HepG2 (cell line): ENCODE data around the gene ZNF324B. TPM values are rescaled to one million over a fixed set of nuclear protein-coding genes. Genes with fewer than 3 reads are reported as not detected.

Source experiments
- ATAC-seq: fragments of 200-7000 bp; cut with Tn5 transposase; 3 replicates; pipeline ENCODE4 v1.9.1; 2020; ENCODE audit warnings: mild to moderate bottlenecking, moderate library complexity
- BruUV-seq: library from RNA; stranded (reverse); fragments of 400-500 nt; replicated peaks from 2 replicates; lab custom pipeline; 2021; lab: Mats Ljungman, UMichigan
- CTCF ChIA-PET: fragments of 300-600 bp; formaldehyde crosslinking; extraction: SDS; loops from one replicate; lab custom pipeline; 2021; ENCODE audit warnings: low total read pairs, inconsistent platforms, low intra/inter-chr PET ratio; lab: Yijun Ruan, JAX
- POLR2A ChIA-PET: fragments of 350-600 bp; sonication (Branson Sonifier 250); formaldehyde crosslinking; loops from one replicate; lab custom pipeline; 2020; ENCODE audit warnings: antibody characterized with exemption, inconsistent platforms; lab: Yijun Ruan, JAX
- DNase-seq: peaks from one replicate; pipeline ENCODE4 v3.0.0-alpha.2; 2015; ENCODE audit warnings: low spot score
- FAIRE-seq: peaks from 3 replicates; lab custom pipeline; 2011; peaks lifted over from hg19 to GRCh38; lab: Jason Lieb, UNC
- H2AFZ ChIP-seq: one replicate; pipeline ENCODE4 v1.6.1; 2011; ENCODE audit warnings: low read length, inconsistent platforms
- H3K27ac ChIP-seq: fragments of 300-600 bp; 3 replicates; pipeline ENCODE4 v1.8.0; 2011; ENCODE audit warnings: mixed run types, mild to moderate bottlenecking, mixed read lengths, low read length, inconsistent platforms; ENCODE audit not compliant: insufficient read depth; ENCODE audit errors: extremely low read length
- H3K27me3 ChIP-seq, 2 experiments: fragments of 200-600 bp in 1 of 2; 2 replicates in 1 of 2; 3 replicates in 1 of 2; pipeline versions ENCODE4 v1.6.0 to v1.8.0; 2011; ENCODE audit warnings: low read length in 2 of 2, mild to moderate bottlenecking in 2 of 2, moderate library complexity in 2 of 2, inconsistent platforms in 1 of 2; ENCODE audit not compliant: insufficient read depth in 2 of 2, control insufficient read depth in 1 of 2
- H3K36me3 ChIP-seq, 2 experiments: fragments of 200-600 bp in 1 of 2; replicated peaks in 1 of 2; 2 replicates in 1 of 2; 3 replicates in 1 of 2; pipeline versions ENCODE4 v1.5.1 to v1.8.0; 2011; ENCODE audit warnings: low read length in 2 of 2, inconsistent platforms in 1 of 2; ENCODE audit not compliant: insufficient read depth in 2 of 2, control insufficient read depth in 1 of 2
- H3K4me1 ChIP-seq: 2 replicates; pipeline ENCODE4 v1.5.1; 2012; ENCODE audit warnings: low read length, inconsistent platforms; ENCODE audit not compliant: insufficient read depth
- H3K4me2 ChIP-seq: 2 replicates; pipeline ENCODE4 v1.6.0; 2011; ENCODE audit warnings: low read depth, low read length, inconsistent platforms
- H3K4me3 ChIP-seq, 3 experiments: fragments of 200-600 bp in 1 of 3; sonication (generic), shearing (Covaris generic) in 1 of 3; replicated peaks in 1 of 3; 2 replicates each; pipeline ENCODE4 v1.5.1; 2011 to 2016; ENCODE audit warnings: low read length in 3 of 3, inconsistent platforms in 2 of 3, low read depth in 2 of 3, mild to moderate bottlenecking in 2 of 3, control low read depth in 1 of 3, mixed read lengths in 1 of 3; ENCODE audit not compliant: insufficient read depth in 1 of 3
- H3K79me2 ChIP-seq: one replicate; pipeline ENCODE4 v1.6.1; 2011; ENCODE audit warnings: low read length, inconsistent platforms; ENCODE audit not compliant: insufficient read depth
- H3K9ac ChIP-seq: 2 replicates; pipeline ENCODE4 v1.6.0; 2011; ENCODE audit warnings: mild to moderate bottlenecking, low read depth, low read length, inconsistent platforms; ENCODE audit not compliant: insufficient read depth
- H3K9me3 ChIP-seq: 2 replicates; pipeline ENCODE4 v1.5.1; 2012; ENCODE audit warnings: mild to moderate bottlenecking, low read length
- H4K20me1 ChIP-seq: 2 replicates; pipeline ENCODE4 v1.6.0; 2011; ENCODE audit warnings: inconsistent platforms, mild to moderate bottlenecking, low read length, moderate library complexity; ENCODE audit not compliant: insufficient read depth
- BCL6 ChIP-seq: IDR thresholded peaks from 2 replicates; pipeline ENCODE4 v1.6.1; 2016; ENCODE audit warnings: missing genetic modification reagents, missing compliant biosample characterization
- HNF4G ChIP-seq, 2 experiments: sonication (generic) in 1 of 2; formaldehyde crosslinking in 1 of 2; IDR thresholded peaks; 2 replicates each; pipeline versions ENCODE4 v1.4.0 to v1.6.1; 2011 to 2020; ENCODE audit warnings: borderline replicate concordance in 2 of 2, low read depth in 2 of 2, mild to moderate bottlenecking in 2 of 2, low read length in 1 of 2, missing genetic modification reagents in 1 of 2, moderate library complexity in 1 of 2
- JUND ChIP-seq: sonication (generic); formaldehyde crosslinking; IDR thresholded peaks from 2 replicates; pipeline ENCODE4 v1.8.0; 2022; ENCODE audit warnings: mild to moderate bottlenecking, missing genetic modification reagents
- NFRKB ChIP-seq: fragments of 450-650 bp; IDR thresholded peaks from 2 replicates; pipeline ENCODE4 v1.6.1; 2017
- RFX5 ChIP-seq: IDR thresholded peaks from 2 replicates; pipeline ENCODE4 v1.6.1; 2011; ENCODE audit warnings: low read depth, low read length, improper control_type of control experiment
- RFXANK ChIP-seq: IDR thresholded peaks from 2 replicates; pipeline ENCODE4 v1.6.1; 2016
- SALL2 ChIP-seq: sonication (generic); formaldehyde crosslinking; IDR thresholded peaks from 2 replicates; pipeline ENCODE4 v1.8.1; 2023; ENCODE audit warnings: mild to moderate bottlenecking, missing genetic modification reagents, inconsistent platforms
- SMARCC2 ChIP-seq: fragments of 450-650 bp; IDR thresholded peaks from 2 replicates; pipeline ENCODE4 v1.6.1; 2017; ENCODE audit warnings: antibody characterized with exemption, mild to moderate bottlenecking
- SOX6 ChIP-seq, 2 experiments: fragments of 450-650 bp in 1 of 2; sonication (generic) in 1 of 2; formaldehyde crosslinking in 1 of 2; IDR thresholded peaks; 2 replicates each; pipeline versions ENCODE4 v1.4.0 to v1.6.1; 2017 to 2020; ENCODE audit warnings: antibody characterized with exemption in 1 of 2, mild to moderate bottlenecking in 1 of 2, missing genetic modification reagents in 1 of 2
- ZNF34 ChIP-seq: sonication (generic); formaldehyde crosslinking; IDR thresholded peaks from 2 replicates; pipeline ENCODE4 v1.4.0; 2020; ENCODE audit warnings: mild to moderate bottlenecking, missing genetic modification reagents, borderline replicate concordance
- ZNF562 ChIP-seq: sonication (generic); formaldehyde crosslinking; IDR thresholded peaks from 2 replicates; pipeline ENCODE4 v1.8.0; 2022; ENCODE audit warnings: missing genetic modification reagents, borderline replicate concordance
- WGBS: methylation state at CpG from one replicate; pipeline ENCODE4 v1.1.6; 2017; ENCODE audit warnings: low lambda C conversion rate; 5-methylcytosine and 5-hydroxymethylcytosine counted together
- in situ Hi-C: cut with HindIII; loops from 2 replicates; pipeline ENCODE4 v1.10.0; 2017; ENCODE audit warnings: low pct_unique_long_range_greater_than_20kb; ENCODE audit not compliant: extremely low pct_ligation_motif_present
- intact Hi-C: fragments of 100-400 bp; cut with micrococcal nuclease; formaldehyde crosslinking; loops from one replicate; pipeline ENCODE4 v1.10.0; 2022; ENCODE audit not compliant: unreplicated experiment
- polyA plus RNA-seq, 8 experiments: library from polyadenylated mRNA; depleted of rRNA in 3 of 8; stranded (reverse) in 7 of 8; unstranded in 1 of 8; fragments of >200 nt; fragmentation: Illumina TruSeq in 4 of 8; extraction: Trizol in 4 of 8; gene quantifications; 2 replicates each; pipeline versions ENCODE4 v1.2.1 to v1.2.3, GENCODE V29; 2011 to 2016; ENCODE audit warnings: low read depth in 4 of 8, missing spikeins in 1 of 8, mixed read lengths in 1 of 8; ENCODE audit not compliant: insufficient read depth in 1 of 8
- total RNA-seq, 5 experiments: library from RNA; depleted of rRNA; stranded (reverse); fragments of >200 nt; fragmentation: Illumina TruSeq; extraction: Trizol; gene quantifications; 2 replicates each; pipeline ENCODE4 v1.2.3, GENCODE V29; 2016; ENCODE audit warnings: low read depth in 1 of 5
- TF ChIP-seq, protein P1 (sequence below): sonication (generic); formaldehyde crosslinking; IDR thresholded peaks from 2 replicates; pipeline ENCODE4 v1.4.0; 2020; ENCODE audit warnings: missing genetic modification reagents
- TF ChIP-seq, protein P2 (sequence below): sonication (generic); formaldehyde crosslinking; IDR thresholded peaks from 2 replicates; pipeline ENCODE4 v1.8.0; 2023; ENCODE audit warnings: mild to moderate bottlenecking, missing genetic modification reagents
- TF ChIP-seq, protein P3 (sequence below): sonication (generic); formaldehyde crosslinking; IDR thresholded peaks from 2 replicates; pipeline ENCODE4 v1.5.0; 2020; ENCODE audit warnings: mild to moderate bottlenecking, missing genetic modification reagents

Gene ZNF324B
- total and polyA plus RNA-seq, 2 of the 13 experiments (the other 11 are each of a cell fraction or from before 2014, with no cell fraction given): 0.53 to 3.0 TPM

DNA sequence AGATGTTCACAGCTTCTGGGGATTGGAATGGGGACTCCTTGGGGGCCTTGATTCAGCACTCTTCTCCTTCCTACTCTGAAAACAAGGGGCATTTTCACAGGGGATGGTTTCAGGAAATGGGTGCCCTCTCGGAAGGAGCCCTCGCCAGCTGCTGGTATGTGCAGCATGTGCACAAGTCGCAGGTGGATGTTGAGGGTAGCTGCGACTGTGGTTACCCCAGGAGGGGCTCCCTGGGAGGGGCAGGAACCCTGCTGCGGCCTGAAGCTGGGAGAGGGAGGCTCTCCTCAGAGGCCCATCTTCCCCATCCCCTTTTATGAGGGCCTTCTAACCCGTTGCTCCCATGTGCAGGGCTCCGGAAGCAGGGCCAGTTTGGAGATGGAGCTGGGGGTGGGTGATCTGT is 30.9 kb downstream of the ZNF324B start:
- Histone ChIP-seq H3K9me3 (no peaks in the 10 kb centered on the region), H3K4me3 (no peak overlapping the region), H2AFZ (no peak overlapping the region), H3K27ac (no peak overlapping the region), H3K9ac (no peak overlapping the region), H3K4me2 (no peak overlapping the region), H3K79me2 (no peaks in the 10 kb centered on the region), H3K4me1 (0 out of 2 replicates have a peak, but pooled peaks cover under 1% of the 10 kb centered on the region), H3K27me3 (no peaks in the 10 kb centered on the region), H3K36me3 (peaks cover 1 to 18% of the 10 kb centered on the region in 2 experiments; a peak in 2 of 5 replicates), H4K20me1 (no peaks in the 10 kb centered on the region)
- DNase-seq: no peak
- POLR2A ChIA-PET: no interaction called here
- in situ Hi-C loops: no loop called here
- ATAC-seq: no peak
- WGBS: 96% methylated on average over 7 of the region's 7 CpGs
- no peak for FAIRE-seq
- CTCF ChIA-PET: no interaction called here
- no TSS peak for BruUV-seq
- TF ChIP-seq NFRKB: no peak
- TF ChIP-seq HNF4G (IDR thresholded peaks at IDR 0.05; ENCODE audit: borderline replicate concordance, low read depth, low read length): no peak
- TF ChIP-seq HNF4G (CRISPR knock-in tag; IDR thresholded peaks at IDR 0.05; ENCODE audit: borderline replicate concordance, low read depth): no peak
- intact Hi-C loops: no loop called here

DNA sequence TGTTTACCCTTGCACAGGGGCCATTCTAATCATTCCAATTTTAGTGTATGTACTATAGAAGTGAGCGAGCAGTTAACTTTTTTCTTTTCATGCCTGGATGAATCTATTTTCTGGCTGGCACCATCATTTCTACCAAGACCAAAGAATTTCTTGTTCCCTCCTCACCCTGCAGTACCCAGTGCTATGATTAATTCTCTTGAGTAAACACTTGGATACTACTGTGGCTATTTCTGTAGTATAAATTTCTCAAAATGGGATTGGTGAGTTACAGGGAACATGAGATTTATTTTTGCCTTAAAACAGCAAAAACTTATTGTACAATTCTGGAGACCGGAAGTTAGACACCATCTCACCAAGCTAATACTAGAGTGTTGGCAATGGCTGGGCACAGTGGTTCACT is 32.4 kb downstream of the ZNF324B start:
- FAIRE-seq (no peak), DNase-seq (no peak), ATAC-seq (no peak)
- intact Hi-C loops: no loop called here
- Histone ChIP-seq H3K4me2 (no peak overlapping the region), H4K20me1 (no peaks in the 10 kb centered on the region), H3K36me3 (peaks cover 1 to 18% of the 10 kb centered on the region in 2 experiments; a peak in 2 of 5 replicates), H3K9me3 (no peaks in the 10 kb centered on the region), H3K4me1 (no peaks in the 10 kb centered on the region), H3K79me2 (no peaks in the 10 kb centered on the region), H3K27me3 (no peaks in the 10 kb centered on the region), H3K4me3 (no peak overlapping the region), H3K27ac (no peak overlapping the region), H2AFZ (no peak overlapping the region), H3K9ac (no peak overlapping the region)
- in situ Hi-C loops: no loop called here
- 100% methylated on average over 2 of the region's 2 CpGs for WGBS
- CTCF ChIA-PET: no interaction called here
- POLR2A ChIA-PET: no interaction called here
- no TSS peak for BruUV-seq
- TF ChIP-seq JUND (no peak), ZNF34 (no peak), ZNF562 (CRISPR knock-in tag) (no peak), RFXANK (CRISPR knock-in tag) (no peak), SMARCC2 (no peak), BCL6 (CRISPR knock-in tag) (no peak), RFX5 (no peak), SOX6 (IDR thresholded peaks at IDR 0.05) (no peak), SOX6 (CRISPR knock-in tag; IDR thresholded peaks at IDR 0.05) (no peak), SALL2 (CRISPR knock-in tag) (no peak)
- TF ChIP-seq, protein P1, sequence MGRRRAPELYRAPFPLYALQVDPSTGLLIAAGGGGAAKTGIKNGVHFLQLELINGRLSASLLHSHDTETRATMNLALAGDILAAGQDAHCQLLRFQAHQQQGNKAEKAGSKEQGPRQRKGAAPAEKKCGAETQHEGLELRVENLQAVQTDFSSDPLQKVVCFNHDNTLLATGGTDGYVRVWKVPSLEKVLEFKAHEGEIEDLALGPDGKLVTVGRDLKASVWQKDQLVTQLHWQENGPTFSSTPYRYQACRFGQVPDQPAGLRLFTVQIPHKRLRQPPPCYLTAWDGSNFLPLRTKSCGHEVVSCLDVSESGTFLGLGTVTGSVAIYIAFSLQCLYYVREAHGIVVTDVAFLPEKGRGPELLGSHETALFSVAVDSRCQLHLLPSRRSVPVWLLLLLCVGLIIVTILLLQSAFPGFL: no peak
- TF ChIP-seq, protein P2, sequence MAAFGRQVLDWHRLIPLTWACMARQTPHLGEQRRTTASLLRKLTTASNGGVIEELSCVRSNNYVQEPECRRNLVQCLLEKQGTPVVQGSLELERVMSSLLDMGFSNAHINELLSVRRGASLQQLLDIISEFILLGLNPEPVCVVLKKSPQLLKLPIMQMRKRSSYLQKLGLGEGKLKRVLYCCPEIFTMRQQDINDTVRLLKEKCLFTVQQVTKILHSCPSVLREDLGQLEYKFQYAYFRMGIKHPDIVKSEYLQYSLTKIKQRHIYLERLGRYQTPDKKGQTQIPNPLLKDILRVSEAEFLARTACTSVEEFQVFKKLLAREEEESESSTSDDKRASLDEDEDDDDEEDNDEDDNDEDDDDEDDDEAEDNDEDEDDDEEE: no peak
- TF ChIP-seq, protein P3, sequence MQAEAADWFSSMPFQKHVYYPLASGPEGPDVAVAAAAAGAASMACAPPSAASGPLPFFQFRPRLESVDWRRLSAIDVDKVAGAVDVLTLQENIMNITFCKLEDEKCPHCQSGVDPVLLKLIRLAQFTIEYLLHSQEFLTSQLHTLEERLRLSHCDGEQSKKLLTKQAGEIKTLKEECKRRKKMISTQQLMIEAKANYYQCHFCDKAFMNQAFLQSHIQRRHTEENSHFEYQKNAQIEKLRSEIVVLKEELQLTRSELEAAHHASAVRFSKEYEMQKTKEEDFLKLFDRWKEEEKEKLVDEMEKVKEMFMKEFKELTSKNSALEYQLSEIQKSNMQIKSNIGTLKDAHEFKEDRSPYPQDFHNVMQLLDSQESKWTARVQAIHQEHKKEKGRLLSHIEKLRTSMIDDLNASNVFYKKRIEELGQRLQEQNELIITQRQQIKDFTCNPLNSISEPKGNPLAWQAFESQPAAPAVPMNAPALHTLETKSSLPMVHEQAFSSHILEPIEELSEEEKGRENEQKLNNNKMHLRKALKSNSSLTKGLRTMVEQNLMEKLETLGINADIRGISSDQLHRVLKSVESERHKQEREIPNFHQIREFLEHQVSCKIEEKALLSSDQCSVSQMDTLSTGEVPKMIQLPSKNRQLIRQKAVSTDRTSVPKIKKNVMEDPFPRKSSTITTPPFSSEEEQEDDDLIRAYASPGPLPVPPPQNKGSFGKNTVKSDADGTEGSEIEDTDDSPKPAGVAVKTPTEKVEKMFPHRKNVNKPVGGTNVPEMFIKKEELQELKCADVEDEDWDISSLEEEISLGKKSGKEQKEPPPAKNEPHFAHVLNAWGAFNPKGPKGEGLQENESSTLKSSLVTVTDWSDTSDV: no peak
